Sciatic nerve (tissue), 2 donors: ENCODE measurements around the gene NSF. TPM values are rescaled to one million over a fixed set of nuclear protein-coding genes. Genes with fewer than 3 reads are reported as not detected.
"Not testable (repeated sequence)": the region's sequence is repeated elsewhere in the genome, so short reads cannot be mapped to it uniquely, and the experiment has no call there.

ENCODE experiments used
- ATAC-seq: fragments of 200-7000 bp; cut with Tn5 transposase; one replicate; pipeline ENCODE4 v1.9.1; 2020; ENCODE audit warnings: mild to moderate bottlenecking, moderate library complexity
- DNase-seq: peaks from one replicate; pipeline ENCODE4 v3.0.0-alpha.2; 2020; ENCODE audit warnings: low spot score
- intact Hi-C: fragments of 100-400 bp; cut with DNase I; formaldehyde crosslinking; loops from one replicate; pipeline ENCODE4 v1.14.2; 2022
- total RNA-seq: library from RNA; stranded (reverse); fragmentation: NEBNext Ultra II Directional; extraction: Animal tissue kit (Norgen Biotek cat#: 25700); gene quantifications from one replicate; pipeline ENCODE4 v1.2.1, GENCODE V29; 2021
- donor health status: DM: no; HTN: no; CAD: no.
- donor health status: DM: no; HTN: no; CAD: no.

Gene NSF
- total RNA-seq, 1 donor from 2014 or later, result 27.8 TPM

DNA sequence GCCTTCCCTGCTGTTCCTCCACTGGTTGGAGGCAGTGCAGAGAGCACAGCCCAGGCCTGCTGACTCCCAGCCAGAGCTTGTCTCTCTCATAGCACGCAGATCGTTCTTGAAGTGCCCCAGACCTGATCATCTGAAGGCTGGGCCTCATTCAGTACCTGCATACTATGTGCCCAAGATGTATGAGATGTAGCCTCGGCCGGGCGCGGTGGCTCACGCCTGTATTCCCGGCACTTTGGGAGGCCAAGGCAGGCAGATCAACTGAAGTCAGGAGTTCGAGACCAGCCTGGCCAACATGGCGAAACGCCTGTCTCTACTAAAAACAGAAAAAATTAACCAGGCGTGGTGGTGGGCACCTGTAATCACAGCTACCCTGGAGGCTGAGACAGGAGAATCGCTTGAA lies 197.0 kb downstream of the NSF start:
- ATAC-seq (no peak), DNase-seq (no peak)
- intact Hi-C loops, result no loop called here

DNA sequence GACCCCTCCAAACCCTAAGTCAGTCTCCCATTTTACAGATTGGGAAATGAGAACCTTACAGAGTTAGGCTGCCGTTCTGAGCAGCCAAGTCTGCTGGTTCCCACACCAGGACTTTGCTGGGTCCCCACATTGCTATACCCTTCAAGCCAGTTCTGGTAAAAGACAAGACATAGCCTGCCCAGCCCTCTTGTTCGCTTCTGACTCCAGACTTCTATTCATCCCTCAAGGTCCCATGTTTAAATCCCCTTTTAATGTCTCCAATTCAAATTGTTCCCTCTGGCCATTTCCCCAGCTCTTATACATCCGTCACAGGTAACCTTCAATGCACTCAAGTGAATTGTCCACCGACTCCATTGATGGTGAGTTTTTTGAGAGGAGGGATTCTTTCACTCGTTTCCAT lies 197.8 kb downstream of the NSF start:
- DNase-seq, result no peak
- intact Hi-C loops, result no loop called here
- no peak for ATAC-seq

DNA sequence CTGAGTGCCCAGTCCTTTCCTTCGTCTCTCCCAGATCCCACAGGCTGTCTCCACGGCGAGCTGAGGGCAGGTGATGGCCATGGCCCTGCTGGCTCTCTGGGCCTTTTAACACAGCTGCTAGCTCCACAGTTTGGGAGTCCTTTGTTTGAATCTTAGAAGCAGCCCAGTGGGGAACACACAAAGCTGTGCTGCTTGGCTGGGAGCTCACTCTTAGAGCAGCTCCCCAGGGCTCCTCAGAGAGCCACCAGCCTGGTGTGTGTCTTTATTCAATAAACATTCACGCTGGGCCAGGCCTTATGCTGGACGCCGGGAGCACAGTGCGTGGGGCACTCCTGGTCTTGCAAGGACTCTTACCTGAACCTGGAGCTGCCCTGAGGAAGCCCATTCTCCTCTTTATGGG lies 198.3 kb downstream of the NSF start:
- no peak for DNase-seq
- ATAC-seq, result no peak
- intact Hi-C loops, result no loop called here

DNA sequence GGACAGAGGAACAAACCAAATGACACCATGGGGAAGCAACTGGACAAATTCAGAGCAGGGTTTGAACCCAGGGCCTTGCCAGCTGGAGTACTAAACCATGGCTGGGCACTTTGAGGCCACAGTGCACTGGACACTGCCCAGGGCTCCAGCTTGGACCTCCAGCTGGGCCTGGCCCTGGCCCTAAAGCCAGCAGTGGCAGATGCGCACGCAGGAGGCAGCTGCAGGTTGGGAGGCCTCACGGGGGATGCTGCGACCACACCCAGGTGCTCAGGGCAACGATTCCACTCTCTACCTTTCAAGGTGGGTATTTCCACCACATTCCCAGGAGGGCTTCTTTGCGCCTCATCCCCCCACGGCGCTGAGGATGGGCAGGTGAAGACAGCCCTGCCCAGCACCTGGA lies 199.1 kb downstream of the NSF start:
- DNase-seq, result no peak
- intact Hi-C loops, result no loop called here
- ATAC-seq, result no peak

DNA sequence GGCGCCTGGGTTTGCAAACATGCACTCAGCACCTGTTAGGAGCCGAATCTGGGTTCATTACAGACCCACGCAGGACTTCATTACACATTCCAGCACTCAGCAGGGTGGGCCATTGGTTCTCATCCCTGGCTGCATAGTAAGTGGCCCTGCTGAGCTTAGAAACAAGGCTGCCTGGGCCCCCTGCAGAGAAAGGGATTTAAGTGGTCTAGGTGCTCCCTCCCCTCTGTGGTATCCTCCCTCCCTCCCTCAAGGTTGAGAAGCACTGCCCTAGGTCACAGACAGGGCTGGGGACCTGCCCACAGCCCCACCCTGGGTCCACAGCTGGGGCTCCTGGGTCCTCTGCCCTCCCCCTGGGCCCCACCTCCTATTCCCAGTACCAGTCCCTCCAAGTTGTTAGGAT lies 199.7 kb downstream of the NSF start:
- intact Hi-C loops, result no loop called here
- ATAC-seq, result no peak

DNA sequence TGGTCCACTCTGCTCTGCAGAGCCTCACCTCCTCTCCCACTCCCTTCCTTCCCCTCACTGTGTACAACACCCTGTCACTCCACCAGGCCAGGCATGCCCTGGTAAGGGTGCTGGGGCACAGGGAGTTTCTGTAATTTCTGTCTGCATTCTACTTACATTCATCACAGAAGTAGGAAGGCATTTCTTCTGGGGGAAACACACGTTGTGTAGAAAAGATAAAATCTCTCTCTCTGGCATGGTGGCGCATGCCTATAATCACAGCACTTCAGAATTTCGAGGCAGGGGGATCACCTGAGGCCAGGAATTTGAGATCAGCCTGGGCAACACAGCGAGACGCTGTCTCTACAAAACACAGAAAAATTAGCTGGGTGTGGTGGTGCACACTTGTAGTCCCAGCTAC lies 201.1 kb downstream of the NSF start:
- ATAC-seq, result no peak
- DNase-seq, result no peak
- intact Hi-C loops, result no loop called here

More for the DNA sequence above, 199.7 kb downstream of the NSF start:
- DNase-seq, result no peak

DNA sequence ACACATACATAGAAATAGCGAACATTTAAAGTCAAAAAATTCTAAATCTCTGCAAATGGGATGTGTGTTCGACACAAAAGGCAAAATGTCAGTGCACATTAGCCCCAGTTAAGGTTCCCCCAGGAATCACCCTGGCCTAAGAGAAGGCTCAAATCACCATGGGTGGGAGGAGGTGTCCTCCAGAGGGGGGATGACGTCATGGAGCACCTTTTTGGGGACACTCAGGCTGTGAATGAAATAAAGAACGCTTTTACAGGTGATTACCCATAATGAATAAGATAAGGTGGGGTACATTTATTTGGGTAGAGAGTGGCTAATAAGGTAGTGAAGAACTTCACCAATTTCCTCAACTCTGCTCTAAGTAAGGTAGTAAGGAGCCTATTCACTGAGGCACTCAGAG lies 201.6 kb downstream of the NSF start:
- ATAC-seq (no peak), DNase-seq (no peak)
- intact Hi-C loops, result no loop called here

DNA sequence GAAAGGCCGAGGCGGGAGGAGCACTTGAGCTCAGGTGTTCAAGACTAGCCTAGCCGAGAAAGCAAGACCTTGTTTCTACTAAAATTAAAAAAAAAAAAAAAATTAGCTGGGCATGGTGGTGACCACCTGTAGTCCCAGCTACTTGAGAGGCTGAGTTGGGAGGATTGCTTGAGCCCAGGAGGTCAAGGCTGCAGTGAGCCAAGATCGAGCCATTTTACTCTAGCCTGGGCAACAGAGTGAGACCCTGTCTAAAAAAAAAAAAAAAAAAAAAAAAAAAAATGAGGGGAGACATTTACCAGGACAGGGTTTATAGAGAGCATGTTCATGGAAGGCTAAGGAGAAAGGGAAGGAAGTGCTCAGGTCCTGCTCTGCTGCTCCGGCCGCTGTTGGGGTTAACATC lies 202.6 kb downstream of the NSF start:
- ATAC-seq, DNase-seq, intact Hi-C loops: not testable (repeated sequence)

DNA sequence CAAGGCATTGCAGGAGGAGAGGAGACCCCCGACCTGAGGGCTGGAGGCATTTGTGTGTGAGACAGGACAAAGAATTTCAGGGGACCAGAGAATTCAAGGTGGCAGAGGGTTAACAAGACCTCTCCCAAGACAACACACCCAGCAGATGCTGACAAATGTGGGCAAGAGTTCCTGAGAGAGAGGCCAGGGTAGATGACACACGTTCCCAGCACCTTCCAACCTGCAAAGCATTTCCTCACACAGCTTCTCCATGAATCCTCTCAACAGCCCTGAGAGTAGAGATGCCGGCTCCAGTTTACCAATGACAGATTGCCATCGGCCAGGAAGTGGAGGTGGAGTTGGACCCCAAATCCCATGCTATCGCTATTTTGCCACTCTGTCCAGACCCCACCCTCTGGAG lies 203.1 kb downstream of the NSF start:
- intact Hi-C loops, result no loop called here
- no peak for ATAC-seq
- DNase-seq, result no peak

DNA sequence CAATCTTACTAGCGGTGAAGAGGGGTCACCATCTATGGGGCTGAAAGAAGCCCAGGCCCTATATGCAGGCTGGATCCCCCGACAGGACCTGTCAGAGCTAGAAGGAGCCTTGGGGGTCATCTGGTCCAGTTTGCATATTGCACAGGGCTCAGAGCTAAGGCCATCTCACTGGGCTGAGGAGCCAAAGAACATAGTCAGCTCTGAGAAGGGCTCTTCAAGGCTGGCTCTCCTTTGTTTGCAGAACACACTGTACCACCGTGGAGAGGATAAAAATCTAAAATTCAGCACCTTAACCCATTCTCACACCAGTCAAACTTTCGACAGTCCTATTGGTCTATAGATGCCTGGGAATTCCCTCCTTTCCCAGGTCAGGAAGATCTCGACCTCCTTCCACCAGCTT lies 203.8 kb downstream of the NSF start:
- DNase-seq (no peak), ATAC-seq (no peak)
- intact Hi-C loops, result no loop called here

DNA sequence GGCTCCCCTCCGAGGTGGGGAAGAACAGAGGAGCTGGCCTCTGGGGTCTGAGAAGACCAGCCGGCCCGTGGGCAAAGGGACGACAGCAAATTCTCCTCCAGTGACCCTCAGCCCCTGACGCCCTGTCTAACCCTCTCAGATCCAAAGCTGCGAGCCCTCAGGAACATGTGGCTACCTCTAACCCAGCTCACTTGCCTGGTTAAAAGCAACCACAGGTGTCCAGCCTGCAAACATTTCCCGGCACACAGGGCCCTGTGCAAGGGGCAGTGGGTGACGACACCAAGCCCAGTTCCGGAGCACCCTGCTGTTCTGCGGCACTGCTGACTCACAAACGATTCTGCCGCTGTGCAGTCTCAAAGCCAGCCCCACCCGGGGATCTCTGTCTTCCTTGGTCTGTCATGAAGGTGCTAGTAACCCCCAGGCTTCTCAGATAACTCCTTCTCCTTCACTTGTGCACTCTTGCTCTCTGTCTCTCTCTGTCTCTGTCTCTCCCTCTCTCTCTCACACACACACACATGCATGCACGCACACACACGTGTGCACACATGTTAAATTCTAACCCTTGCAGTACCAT lies 205.0 kb downstream of the NSF start:
- ATAC-seq, result no peak
- intact Hi-C loops, result no loop called here

DNA sequence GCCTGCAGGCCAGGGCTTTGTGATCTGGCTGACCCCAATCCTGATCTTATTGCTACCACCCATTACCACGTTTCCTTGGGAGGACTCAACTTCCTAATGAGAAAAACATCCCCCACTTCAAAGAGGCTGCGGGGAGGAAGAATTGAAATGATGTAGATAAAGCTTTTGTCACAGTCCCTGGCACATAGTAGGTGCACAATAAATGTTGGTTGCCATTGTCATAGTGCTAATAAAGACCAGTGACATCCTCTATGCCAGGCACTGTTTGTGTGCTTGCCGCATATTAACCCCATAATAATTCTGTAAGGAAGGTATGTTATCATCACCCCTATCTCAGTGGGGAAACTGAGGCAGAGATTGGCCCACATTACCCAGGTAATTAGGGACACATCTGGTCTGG lies 205.6 kb downstream of the NSF start:
- intact Hi-C loops, result no loop called here
- DNase-seq (no peak), ATAC-seq (no peak)

More for the DNA sequence above, 205.0 kb downstream of the NSF start:
- no peak for DNase-seq

DNA sequence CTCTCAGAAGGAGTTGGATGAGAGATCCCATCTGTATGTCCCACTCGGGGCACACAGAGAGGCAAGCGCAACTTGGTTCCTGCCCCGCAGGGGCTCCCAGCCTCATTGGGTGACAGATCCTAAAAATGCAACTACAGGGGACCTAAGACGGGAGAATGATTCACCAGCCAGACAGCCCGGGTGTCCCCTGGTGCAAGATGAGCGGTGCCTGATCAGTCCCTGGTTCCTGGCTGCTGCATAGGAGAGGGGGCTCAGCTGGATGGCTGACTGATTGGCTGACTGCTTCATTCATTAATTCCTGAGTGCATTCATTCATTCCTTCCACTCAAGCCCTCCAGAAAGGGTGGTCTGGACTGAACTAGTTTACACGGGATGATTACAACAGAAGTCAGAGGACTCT lies 206.1 kb downstream of the NSF start:
- intact Hi-C loops, result no loop called here
- no peak for DNase-seq
- no peak for ATAC-seq

DNA sequence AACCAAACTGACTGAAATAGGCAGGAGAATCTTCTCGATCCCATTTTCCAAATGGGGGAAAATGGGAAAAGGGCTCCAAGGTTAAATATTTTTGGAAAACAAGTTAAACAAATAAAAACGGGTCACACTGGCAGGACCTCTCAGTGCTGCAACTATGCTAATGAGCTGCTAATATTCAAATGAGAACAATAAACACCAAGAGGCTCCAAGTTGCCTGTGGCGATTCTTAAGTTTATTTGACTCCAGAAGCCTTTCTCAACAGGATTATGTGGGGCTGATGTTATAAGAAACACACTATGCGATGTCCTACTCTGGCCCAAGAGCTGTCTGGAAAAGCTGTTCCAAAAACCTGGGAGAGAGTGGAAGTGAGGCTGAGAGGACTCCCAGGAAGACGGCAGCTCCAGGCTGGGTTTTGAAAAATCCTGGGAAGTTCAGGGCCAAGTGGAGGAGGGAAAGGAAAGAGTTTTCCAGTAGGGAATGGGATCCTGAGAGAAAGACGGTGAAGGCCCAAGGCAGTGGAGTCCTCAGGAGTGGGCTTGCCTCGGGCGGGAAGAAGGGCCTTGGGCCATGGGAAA lies 206.6 kb downstream of the NSF start:
- ATAC-seq, result no peak
- no peak for DNase-seq
- intact Hi-C loops, result no loop called here

DNA sequence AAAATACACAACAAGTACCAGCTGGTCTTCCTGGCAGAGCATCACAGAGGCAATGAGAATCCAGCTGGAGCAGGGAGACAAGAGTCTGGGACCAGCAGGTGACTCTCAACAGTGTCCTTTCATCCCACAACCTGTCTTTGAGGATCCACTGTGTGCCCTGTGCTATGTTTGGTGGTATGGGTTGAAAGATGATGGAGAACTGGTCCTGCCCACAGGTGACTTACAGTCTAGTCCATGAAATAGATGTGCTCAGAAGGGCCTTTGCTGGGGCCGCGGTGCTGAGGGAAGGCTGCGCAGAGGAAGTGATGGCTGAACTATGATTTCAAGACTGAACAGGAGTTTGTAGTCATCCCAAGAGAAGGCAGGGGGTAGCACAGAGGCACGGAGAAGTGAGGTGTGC lies 210.1 kb downstream of the NSF start:
- no peak for ATAC-seq
- no peak for DNase-seq
- intact Hi-C loops, result no loop called here

DNA sequence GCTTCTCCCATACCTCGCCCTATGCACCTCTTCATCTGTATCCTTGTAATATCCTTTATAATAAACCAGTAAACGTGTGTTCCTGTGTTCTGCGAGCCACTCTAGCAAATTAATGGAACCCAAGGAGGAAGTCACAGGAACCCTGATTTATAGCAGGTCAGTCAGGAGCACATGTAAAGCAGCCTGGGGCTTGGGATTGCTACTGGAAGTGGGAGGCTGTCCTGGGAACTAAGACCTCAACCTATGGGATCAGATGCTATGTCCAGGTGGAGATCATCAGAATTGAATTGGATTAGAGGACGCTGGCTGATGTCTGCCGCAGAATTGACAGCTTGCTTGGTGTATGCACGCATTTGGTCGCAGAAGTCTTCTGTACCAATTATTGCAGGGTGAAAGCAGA lies 212.3 kb downstream of the NSF start:
- intact Hi-C loops, result no loop called here
- DNase-seq (no peak), ATAC-seq (no peak)

DNA sequence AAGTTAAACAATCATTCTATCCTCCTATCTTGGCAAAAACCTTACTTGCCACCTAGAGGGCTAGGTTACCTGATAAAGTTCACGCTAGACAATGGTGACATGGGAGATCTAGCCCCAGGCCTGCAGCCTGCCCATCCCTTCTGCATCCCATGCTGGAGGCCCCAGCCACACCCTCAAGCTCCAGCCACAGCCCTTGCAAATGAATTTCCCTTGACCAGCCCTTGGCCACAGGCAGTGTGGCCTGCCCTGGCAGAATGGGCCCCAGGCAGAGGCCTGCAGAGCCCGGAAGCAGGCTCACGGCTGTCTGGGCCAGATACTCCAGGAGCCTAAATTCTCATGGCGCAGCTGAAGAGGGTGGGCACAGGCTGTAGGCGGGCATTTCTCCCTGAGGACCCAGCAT lies 213.1 kb downstream of the NSF start:
- ATAC-seq (no peak), DNase-seq (no peak)
- intact Hi-C loops, result no loop called here

DNA sequence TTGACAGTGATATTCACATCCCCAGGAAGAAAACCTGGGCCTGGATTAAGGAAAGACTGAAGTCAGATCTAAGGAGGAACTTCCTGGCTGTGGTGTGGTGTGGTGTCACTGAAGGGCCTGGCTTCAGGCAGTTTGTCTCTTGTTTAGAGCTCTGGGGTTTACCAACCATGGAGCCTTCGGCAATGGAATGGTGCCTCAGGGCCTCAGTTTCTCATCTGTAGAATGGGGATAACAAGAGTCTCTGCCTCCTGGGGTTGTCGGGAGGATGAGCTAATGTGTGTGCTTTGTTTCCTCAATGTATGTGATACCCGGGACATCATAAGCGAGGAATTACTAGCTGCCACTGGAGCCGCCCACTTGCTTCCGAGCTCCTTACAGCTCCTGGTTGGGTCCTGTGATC lies 215.3 kb downstream of the NSF start:
- intact Hi-C loops, result no loop called here
- ATAC-seq (no peak), DNase-seq (no peak)
